ENCODE measurements around the gene GUCY1A2. TPM values are rescaled to one million over a fixed set of nuclear protein-coding genes. Genes with fewer than 3 reads are reported as not detected.

GUCY1A2 gene
- total RNA-seq, 1 donor from 2014 or later, result 10.6 TPM

DNA sequence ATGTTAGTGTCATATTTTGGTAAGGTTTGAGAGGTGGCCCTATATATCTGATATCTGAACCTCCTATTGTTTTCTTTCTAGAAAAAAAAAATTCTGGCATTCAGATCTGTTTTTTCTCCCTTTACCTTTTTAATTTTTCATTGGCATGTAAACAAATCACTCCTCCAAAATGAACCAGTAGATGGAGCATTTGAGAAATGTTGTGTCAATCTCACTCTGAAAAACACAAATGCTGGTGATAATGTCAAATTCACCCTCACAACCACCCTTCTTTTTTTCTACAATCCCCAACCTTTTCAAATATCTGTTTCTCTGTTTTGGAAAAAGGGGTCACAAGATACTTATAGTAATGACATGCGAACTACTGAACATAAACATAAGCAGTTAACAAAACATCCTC is 9.1 kb downstream of the GUCY1A2 start:
- intact Hi-C loops (cut with DNase I), result no loop called here
- ATAC-seq (ENCODE audit: poor library complexity), result no peak
- no peak for DNase-seq

DNA sequence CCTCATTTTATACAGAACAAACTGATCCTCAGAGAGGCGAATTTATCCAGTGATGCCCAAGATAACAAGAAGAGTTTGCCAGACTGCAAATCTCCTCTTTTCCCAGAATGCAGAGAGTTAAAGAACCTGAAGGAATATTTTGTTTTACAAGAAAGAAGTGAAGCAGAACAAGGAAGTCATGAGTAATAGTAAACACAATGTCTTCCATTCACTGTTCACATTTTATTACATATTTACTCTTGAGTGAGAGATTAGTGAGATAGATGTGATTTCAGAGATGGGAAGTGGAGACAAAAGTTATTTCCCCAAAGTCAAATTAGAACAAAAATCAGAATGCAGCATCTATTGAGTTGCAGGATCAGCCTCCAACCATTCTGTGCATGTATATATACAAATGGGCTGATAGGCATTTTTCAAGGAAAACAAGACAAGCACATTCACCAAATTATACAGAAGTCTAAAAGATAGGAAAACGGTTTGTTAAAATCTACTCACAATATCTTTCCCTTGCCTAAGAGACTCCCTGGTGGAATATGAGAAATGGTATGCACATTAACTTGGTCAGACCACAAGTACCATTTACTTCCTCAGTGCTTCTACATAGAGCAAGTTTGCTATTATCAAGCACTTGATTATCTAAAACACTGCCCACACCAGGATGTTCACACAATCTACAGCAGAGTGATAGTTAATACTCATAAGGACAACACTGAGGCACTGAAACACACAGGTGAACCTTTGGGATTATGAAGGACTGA is 12.0 kb downstream of the GUCY1A2 start:
- intact Hi-C loops (cut with DNase I), result no loop called here
- DNase-seq, result no peak
- no peak for ATAC-seq (ENCODE audit: poor library complexity)

DNA sequence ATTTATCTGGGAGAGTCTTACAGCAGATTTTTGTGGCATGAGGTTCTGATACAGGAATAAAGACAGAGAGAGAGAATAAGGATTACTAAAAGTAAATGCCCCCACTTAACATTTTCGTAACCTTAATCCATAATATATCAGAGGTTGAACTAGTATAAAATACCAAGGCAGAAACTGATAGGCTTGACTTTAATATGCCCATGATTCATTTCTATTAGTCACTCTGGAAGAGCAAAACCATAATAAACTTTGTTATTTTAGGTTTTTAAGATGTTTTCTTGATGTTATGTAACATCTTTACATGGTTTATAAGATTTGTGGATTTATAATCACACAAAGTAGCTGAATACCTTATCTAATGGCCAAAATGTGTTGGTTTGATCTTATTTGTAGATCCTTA is 19.1 kb downstream of the GUCY1A2 start:
- intact Hi-C loops (cut with DNase I), result no loop called here
- DNase-seq (no peak), ATAC-seq (ENCODE audit: poor library complexity) (no peak)

DNA sequence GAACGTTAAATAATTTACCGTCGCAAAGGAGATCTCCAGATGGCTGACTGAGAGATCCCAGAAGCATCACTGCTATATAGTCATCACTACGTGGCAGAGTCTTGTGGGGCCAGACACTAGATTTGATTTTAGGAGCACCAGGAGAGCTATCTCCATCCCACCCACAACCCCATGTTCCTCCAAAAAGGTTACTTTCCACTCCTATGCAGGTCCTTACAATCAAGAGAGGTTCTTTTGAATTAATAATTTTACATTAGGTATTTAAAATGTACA is 19.4 kb downstream of the GUCY1A2 start:
- no peak for ATAC-seq (ENCODE audit: poor library complexity)
- no peak for DNase-seq
- intact Hi-C loops (cut with DNase I), result no loop called here

DNA sequence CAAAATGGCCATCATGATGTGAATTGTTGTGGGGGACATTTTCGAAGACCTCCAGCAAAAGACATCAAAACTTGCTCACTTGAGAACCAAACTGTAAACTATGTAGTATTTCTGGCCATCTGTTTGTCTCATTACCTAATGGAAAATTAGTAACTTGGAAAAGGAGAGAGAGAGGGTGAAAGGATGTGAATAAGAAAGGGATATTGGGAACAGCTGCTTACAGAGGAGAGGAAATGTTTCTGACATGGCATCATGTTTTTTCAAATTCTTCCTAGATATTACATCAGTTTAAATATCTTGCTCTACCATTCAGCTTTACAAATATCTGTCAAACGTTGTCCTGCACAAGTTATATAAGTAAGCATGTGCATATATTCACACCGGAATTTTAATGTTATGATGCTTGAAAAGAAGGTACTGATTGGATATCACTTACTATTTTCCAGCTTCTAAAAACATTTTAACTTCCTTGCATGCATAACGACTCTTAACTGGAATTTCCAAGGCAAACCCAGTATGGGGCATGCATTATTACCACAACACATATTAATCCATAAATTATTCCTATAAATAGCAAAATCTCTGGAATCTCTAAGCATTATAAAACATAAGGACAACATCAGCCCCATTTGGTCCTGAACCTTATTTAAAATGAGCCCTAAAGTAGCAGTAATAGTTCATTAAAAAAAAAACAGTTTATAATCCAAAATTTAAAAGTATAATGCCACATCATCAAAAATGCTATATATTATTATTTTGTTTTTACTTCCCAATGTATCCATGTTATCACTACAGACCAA is 20.0 kb downstream of the GUCY1A2 start:
- intact Hi-C loops (cut with DNase I), result no loop called here

DNA sequence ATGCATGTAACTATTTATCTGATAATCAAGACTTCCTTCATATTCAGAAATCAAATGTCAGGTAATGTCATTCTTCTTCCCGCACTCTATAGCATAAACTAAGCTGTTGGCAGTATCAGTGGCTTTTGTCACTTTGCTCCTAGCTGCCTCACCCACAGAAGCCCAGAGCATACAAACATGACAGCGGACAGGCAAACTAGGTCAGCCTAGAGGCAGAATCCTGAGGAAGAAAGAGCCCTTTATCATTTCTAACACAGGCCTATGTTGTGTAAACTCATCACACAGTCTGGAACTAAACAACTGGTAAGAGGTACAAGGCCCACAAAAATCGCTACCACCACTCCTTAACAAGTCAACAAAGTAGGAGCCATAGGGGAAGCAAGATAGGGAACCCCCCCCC is 21.0 kb downstream of the GUCY1A2 start:
- DNase-seq (no peak), ATAC-seq (ENCODE audit: poor library complexity) (no peak)
- intact Hi-C loops (cut with DNase I), result no loop called here

More for the DNA sequence above, 20.0 kb downstream of the GUCY1A2 start:
- DNase-seq, result no peak
- no peak for ATAC-seq (ENCODE audit: poor library complexity)

DNA sequence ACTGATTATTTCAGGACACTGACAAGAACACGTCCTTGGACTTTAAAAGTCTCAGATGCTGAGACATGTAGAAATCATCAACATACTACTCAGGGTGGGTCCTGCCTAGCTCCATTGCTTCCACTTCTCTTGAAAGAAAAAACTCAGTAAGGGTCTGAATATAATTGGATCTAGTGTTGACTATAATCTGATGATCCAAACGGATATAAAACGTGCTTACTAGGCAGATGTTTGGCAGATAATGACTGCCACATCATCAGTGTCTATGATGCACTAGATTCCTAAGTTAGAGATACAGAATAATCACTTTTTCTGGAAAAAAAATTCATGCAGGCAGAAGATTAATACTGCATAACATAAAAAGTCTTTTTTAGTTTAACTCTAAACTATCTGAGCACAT is 21.6 kb downstream of the GUCY1A2 start:
- ATAC-seq (ENCODE audit: poor library complexity) (no peak), DNase-seq (no peak)
- intact Hi-C loops (cut with DNase I), result no loop called here

DNA sequence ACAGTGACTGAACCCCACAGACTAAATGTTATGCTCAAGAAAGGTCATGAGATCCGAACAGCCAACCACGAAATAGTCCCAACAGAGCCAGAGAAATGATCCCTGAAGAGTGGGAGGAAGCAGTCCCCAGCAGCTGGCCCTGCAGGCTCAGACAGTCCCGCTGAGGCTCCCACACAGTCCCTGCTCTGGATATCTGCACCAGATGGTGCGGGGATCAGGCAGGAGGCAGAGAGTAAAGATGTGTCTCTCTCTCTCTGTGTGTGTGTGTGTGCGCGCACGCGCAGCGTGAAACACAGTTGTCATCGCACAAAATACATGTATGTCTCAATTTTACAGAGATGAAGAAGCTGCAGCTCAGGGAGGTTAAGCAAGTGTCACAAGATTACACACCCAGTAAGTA is 27.9 kb downstream of the GUCY1A2 start:
- ATAC-seq (ENCODE audit: poor library complexity) (peak; percentile 62), DNase-seq (peak; percentile 47)
- intact Hi-C loops (cut with DNase I), result no loop called here

DNA sequence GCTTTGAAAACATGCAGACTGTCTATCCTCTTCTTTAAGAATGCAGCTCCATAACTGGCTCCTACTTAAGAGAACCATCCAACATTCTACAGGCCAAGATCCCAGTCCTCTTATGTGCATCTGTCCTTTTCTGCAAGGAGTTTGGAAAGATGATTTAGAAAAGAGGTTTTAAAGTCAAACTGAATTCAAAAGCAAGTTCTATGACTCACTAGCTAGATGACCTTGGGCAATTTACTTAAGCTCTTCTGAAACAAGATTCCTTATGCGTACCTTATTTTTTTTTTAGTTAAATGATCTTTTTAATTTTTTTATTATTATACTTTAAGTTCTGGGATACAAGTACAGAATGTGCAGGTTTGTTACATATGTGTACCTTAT is 29.2 kb downstream of the GUCY1A2 start:
- no peak for ATAC-seq (ENCODE audit: poor library complexity)
- DNase-seq, result no peak
- intact Hi-C loops (cut with DNase I), result no loop called here

DNA sequence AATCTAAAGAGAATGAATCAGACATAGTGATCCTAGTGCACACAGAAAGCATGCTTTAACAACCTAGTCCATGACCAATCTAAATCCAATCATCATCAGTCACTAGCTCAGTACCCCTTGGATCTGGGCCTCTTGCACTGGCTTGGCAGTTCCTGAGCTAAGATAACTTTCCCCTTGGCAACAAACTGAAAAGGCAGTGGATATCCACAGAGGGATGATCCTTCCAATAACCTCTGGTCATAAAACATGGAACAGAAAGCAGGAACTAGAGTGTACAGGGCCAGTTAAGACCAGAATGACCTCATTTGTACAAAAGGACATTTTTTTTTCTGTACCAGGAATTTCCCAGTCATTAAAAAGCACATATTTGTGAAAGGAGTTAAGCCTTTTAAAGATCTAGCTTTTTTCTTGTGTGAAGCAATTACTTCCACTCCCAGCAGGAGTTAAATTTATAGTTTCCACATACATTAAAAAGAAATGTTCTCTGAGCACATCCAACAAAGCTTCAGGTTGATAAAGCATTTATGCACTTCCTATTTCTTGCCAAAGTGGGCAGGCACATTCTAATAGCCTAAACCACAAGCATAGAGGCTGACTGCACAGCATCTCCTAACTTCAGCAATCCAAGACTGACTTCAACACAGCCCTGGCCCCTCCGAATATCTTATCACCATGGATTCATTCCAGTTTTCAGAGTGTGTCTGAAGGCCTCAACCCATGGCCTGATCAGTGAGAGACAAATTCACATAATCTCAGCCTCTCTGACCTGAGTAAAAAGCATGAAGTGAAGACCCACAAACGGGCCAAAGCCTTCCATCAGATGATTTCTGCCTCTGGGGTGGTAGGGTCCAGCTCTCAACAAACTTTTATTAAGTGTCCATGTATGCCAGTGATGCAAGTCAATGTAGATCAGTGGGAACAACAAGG is 29.9 kb downstream of the GUCY1A2 start:
- ATAC-seq (ENCODE audit: poor library complexity), result peak; percentile 79
- intact Hi-C loops (cut with DNase I), result no loop called here
- DNase-seq, result no peak

DNA sequence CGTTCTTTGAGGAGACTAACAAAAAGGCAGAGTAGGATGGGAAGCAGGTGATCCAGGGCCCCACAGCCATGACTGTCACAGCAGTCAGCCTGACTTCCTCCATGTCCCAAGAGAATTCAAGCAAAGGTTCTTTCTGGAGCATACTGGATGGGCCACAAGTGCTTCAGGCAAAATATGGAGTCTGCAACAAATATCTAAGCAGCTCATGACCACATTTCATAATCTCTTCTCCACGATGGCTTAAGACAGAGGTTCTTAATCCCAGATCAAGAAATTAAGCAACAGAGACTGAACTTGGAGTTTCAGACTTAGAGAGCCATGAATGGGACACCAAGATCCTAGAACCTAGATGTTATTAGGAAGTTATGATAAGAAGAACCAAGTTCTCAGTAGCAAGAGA is 31.6 kb downstream of the GUCY1A2 start:
- no peak for ATAC-seq (ENCODE audit: poor library complexity)
- DNase-seq, result no peak
- intact Hi-C loops (cut with DNase I), result no loop called here

DNA sequence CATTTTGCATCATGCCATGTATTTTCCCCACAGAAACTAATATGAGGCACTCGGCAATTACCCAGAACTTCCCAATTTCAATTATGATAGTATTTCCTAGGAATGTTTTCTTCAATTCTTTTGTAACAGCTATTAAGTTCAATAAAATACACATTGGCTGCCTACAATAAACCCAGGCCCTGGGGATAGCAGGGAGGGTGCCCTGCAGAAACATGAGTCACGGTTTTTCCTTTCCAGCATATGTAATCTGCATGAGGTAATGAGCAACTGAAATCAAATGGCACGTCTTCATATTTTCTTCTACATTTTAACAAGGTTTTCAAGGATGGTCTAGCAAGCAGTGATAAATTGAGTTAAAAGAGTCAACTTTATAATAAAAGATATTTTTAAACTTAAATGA is 32.0 kb downstream of the GUCY1A2 start:
- DNase-seq (no peak), ATAC-seq (ENCODE audit: poor library complexity) (peak; percentile 48)
- intact Hi-C loops (cut with DNase I), result no loop called here

DNA sequence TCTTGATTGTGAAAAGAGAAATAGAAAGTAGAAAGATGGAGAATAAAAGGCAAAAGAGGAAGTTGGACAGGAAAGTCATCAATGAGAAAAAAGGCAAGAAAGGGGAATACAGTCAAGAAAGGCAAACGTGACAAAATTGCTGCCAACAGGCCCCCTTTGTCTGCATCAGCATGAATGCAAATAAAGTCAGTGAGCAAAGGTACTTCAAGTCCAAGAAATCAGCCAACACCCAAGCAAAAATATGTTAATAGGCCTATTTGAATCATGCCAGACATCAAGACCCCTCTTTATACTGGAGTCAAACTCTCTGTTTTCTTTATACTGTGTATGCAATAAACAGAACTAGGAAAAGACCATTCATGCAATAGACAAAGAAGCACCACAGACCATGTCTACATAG is 34.3 kb downstream of the GUCY1A2 start:
- intact Hi-C loops (cut with DNase I), result no loop called here
- ATAC-seq (ENCODE audit: poor library complexity) (no peak), DNase-seq (no peak)

DNA sequence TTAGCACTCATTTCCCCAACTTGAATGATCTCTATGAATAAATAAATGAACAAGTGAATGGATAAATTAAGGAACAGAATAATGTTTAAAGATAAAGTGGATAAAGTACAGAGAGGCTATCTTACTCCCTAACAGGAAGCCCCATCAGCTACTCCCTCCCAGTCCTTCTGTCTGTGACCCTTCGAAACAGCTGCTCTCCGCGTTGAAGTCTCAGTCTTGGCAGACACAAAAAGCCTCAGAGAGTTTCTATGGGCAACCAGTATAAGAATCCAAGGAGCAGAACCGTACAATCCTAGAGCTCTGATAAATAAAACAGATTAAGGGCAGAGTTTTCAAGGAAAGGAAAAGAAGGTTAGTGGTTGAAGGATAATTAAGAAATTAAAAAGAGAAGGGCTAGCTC is 35.0 kb downstream of the GUCY1A2 start:
- intact Hi-C loops (cut with DNase I), result no loop called here
- no peak for ATAC-seq (ENCODE audit: poor library complexity)
- no peak for DNase-seq

DNA sequence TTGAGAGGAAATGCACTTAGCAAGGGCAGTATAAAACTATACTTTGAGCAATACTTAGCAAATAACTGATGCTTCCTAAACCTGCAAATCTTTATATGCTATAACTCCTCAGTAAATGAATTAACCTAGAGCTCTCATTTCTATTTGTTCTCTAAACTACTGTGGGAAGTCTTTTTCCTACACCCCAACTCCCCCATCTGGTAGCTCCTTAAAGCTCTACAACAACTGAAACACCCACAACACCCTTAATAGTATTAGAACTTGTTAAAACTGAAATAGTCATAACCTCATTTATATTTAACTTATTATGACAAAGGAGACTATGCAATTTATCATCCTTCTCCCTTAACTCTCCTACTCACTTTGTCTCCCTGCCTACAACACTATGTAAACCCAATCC is 43.4 kb downstream of the GUCY1A2 start:
- intact Hi-C loops (cut with DNase I), result no loop called here
- DNase-seq, result no peak
- no peak for ATAC-seq (ENCODE audit: poor library complexity)

DNA sequence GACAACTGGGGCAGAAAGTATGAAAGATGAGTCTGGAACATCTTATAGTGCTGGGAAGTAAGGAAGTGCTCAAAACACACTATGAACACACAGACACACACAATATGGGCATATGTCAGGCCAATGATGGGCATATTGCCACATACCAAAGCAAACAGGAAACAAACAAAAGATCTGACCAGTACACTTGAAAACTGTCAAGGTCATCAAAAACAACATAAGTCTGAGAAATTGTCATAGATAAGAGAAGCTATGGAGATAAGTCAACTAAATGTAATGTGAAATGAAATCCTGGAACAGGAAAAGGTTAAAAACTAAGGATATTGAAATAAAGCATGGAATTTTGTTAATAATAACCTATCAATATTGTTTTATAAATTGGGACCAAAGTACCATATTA is 46.4 kb downstream of the GUCY1A2 start:
- ATAC-seq (ENCODE audit: poor library complexity) (no peak), DNase-seq (no peak)
- intact Hi-C loops (cut with DNase I), result no loop called here

DNA sequence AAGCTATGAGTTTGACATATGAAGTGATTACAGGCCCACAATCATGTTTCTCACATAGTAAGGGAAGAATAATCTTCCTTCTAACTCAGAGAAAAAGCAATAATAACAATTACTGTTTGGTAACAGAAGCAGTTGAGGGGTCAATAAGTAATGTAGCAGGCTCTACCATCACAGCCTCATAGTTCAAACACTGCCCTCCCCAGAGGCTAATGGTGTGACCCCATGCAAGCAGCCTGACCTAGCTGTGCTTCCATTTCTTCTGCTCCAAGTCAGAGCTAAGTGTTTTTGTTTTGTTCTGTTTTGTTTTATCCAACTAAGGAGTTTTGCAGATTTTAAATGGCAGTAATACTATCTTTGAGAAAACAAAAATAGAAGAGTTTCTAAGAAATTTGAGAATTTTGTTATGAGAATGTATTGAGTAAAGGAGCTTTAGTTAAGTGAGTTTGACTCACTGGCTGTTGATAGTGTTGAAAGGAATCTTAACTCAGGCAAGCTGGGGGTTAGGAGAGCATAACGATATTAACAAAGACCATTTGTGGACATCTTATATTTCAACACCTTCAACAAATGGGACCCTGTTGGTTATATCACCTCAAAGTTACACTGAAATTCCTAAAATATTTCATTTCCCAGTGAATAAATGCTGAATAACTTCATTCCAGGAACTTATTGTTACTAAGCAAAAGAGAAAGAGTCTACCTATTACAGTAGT is 48.5 kb downstream of the GUCY1A2 start:
- peak; percentile 45 for ATAC-seq (ENCODE audit: poor library complexity)
- no peak for DNase-seq
- intact Hi-C loops (cut with DNase I), result no loop called here

DNA sequence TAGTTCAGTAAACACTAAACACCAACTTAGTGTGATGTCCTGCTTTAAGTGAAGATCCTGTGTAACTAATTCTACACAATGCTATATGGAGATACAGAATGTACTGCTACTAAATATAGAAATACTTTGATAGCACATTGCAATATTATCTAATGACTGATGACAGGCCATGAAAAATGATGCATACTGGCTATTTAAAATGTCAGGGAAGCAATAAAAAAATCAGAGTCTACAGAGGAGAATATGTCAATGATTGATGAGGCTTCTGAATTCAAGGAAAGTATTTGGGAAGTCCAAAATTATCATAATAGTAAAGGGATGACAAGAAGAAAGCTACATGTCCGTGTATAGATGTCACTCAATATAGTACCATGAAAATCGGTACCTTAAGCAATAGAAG is 55.3 kb downstream of the GUCY1A2 start:
- intact Hi-C loops (cut with DNase I), result no loop called here
- ATAC-seq (ENCODE audit: poor library complexity) (no peak), DNase-seq (no peak)

DNA sequence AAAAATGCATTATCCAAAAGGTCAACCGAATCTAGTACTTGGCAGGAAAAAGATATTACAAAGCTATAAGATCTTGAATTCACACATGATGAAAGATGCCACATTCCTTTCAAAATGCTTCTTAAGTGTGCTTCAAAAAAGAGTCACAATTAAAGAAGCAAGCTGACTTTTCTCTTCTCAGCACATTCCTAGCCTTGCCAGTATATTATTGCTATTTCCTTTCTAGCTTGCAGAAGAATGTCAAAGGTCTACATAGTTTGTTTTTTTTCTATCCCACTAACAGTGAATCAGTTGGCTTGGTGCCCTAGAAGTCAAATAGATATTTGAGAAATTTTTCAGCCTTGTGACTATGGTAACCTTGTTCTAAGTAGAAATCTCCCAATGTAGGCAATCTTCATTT is 56.8 kb downstream of the GUCY1A2 start:
- ATAC-seq (ENCODE audit: poor library complexity), result no peak
- intact Hi-C loops (cut with DNase I), result no loop called here
- DNase-seq, result no peak
